Fibroblast of skin of abdomen (primary cell): ENCODE results near the gene CUTA. TPM values are rescaled to one million over a fixed set of nuclear protein-coding genes. Genes with fewer than 3 reads are reported as not detected.

Experiments
- DNase-seq: peaks from one replicate; pipeline ENCODE4 v3.0.0-alpha.2; 2013
- polyA plus RNA-seq, 2 experiments: library from polyadenylated mRNA; unstranded; fragments of 120-200 nt; gene quantifications; one replicate each; pipeline ENCODE4 v1.2.1, GENCODE V29; 2013; ENCODE audit not compliant: insufficient read length in 2 of 2

Gene CUTA
- polyA plus RNA-seq (2013, experiment 1 of 2; ENCODE audit: insufficient read length): 236 TPM
- 244 TPM for polyA plus RNA-seq (2013, experiment 2 of 2; ENCODE audit: insufficient read length)

GRCh38 chr6:33417903-33418689 is at the start of gene CUTA:
TSS of gene CUTA (minus strand) at chr6:33418107. CDS start at chr6:33418000, 107 bp downstream.
- peak; percentile 100 for DNase-seq

GRCh38 chr6:33467091-33467490 is 49.2 kb upstream of the CUTA start:
- DNase-seq: no peak

GRCh38 chr6:33466075-33466735 is 48.3 kb upstream of the CUTA start:
- DNase-seq: no peak

- no peak for DNase-seq
These were observed 41.3 kb upstream of the CUTA start for GRCh38 chr6:33459226-33459625.

- no peak for DNase-seq
These were observed 40.8 kb upstream of the CUTA start for GRCh38 chr6:33458676-33459075.

DNA sequence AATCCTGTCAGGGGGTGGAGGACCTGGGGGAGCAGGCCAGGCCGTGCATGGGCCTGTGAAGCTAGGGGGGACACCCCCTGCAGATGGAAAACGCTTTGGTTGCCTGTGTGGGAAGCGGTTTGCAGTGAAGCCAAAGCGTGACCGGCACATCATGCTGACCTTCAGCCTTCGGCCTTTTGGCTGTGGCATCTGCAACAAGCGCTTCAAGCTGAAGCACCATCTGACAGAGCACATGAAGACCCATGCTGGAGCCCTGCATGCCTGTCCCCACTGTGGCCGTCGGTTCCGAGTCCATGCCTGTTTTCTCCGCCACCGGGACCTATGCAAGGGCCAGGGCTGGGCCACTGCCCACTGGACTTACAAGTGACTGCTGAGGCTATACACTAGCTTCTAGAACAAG is 38.2 kb upstream of the CUTA start:
- DNase-seq: no peak

GRCh38 chr6:33455051-33455450 is 37.1 kb upstream of the CUTA start:
- DNase-seq: no peak

GRCh38 chr6:33454009-33454946 is 36.4 kb upstream of the CUTA start, which contains the start of gene ZBTB9:
TSS of gene ZBTB9 (plus strand) at chr6:33454576. CDS start at chr6:33455101, 525 bp downstream.
- peak; percentile 95 for DNase-seq

GRCh38 chr6:33453393-33454008 is 35.6 kb upstream of the CUTA start:
- no peak for DNase-seq

DNA sequence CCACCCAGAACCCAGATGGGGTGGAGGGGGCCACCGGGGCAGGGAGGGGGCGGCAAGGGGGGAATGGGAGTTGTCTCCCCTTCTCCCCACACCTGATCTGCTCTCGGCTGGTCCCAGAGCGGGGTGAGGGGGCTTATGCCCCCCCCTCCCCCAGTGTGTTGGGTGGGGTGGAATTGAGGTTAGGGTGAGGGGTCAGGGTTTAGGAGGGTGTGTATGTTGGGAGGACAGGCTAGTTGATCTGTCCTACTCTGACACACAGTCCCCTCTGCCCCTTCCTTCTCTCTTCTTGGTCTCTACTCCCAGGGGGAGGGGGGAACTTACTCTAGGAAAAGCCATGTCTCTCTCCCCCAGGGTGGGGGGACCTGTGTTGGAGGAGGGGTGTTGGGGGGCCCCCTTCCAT is 34.6 kb upstream of the CUTA start:
- DNase-seq: no peak

GRCh38 chr6:33451606-33452005 is 33.7 kb upstream of the CUTA start:
- no peak for DNase-seq

GRCh38 chr6:33450434-33450833 is 32.5 kb upstream of the CUTA start:
- DNase-seq: no peak

DNA sequence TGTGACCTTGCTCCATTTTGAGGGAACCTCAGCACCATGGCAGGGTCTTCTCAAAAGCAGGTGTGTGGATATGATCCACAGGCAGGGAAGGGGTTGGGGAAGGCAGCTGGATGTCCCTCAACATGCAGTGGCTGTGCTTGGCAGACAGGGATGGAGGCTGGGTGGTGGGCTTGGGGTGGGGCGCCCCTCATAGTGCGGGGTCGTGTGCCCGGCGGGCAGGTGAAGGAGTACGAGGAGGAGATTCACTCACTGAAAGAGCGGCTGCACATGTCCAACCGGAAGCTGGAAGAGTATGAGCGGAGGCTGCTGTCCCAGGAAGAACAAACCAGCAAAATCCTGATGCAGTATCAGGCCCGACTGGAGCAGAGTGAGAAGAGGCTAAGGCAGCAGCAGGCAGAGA is 28.4 kb upstream of the CUTA start:
- DNase-seq: no peak

DNA sequence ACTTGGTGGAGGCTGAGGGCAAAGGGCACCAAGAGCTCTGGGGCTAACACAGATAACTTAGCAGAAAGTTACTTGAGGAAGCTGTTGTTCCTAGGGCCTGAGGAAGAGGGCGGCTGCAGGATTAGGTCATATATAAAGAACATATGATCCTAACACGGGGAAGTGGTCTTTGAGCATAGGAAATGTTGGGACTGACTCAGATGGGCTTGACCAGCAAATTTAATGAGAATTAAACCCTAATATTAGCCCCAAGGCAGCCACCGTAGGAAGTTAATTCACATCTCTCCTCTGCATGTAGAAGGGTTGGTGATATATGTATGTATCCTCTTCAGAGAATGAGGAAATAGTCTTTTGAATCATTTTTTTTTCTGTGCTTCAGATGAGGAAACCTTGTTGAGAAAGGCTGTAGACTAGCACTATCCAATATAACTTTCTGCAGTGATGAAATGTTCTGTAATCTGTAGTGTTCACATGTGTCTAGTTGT is 27.3 kb upstream of the CUTA start:
- DNase-seq: no peak

DNA sequence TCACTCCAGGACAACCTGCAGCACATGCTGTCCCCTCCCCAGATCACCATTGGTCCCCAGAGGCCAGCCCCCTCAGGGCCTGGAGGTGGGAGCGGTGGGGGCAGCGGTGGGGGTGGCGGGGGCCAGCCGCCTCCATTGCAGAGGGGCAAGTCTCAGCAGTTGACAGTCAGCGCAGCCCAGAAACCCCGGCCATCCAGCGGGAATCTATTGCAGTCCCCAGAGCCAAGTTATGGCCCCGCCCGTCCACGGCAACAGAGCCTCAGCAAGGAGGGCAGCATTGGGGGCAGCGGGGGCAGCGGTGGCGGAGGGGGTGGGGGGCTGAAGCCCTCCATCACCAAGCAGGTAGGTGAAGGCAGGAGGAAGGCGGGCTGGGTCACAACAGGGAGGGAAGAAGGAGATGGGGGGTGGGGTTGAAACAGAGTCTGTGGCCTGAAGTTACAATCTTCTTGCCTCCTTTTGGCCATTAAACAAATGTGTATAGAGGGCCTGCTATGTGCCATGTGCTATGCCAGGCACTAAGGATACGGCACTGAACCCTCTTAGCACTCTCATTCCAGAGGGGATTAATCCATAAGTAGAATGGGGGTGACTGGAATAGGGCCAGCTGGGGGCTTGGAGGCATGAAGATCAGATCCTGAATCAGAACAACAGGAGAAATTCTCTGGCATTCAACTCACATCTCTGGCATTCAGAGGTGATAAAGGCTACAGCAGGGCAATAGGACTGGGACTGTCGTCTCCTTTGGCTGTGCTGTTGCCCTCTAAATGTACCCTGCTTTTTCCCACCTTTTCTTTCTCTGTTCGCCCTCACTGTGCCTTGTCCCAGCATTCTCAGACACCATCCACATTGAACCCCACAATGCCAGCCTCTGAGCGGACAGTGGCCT is 26.0 kb upstream of the CUTA start:
- DNase-seq: no peak

GRCh38 chr6:33443025-33443424 is 25.1 kb upstream of the CUTA start:
- no peak for DNase-seq

DNA sequence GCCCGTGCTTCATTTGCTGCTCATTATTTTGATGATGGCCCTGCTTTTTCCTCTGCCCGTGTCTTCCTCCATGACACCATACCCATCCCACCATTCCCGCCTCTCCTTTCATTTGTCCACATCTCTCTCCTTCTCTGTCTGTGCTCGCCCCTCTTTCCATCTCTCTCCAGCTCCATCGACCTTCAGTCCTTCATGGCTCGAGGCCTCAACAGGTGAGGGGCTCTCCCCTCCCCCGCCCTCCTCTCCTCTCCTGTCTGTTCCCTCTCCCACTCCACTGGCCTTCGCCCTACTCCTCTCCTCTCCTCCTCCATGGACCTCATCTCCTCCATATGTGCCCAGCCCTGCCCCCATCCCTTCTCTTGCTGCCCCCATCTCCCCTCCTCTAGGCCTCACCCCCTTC is 24.4 kb upstream of the CUTA start:
- no peak for DNase-seq

DNA sequence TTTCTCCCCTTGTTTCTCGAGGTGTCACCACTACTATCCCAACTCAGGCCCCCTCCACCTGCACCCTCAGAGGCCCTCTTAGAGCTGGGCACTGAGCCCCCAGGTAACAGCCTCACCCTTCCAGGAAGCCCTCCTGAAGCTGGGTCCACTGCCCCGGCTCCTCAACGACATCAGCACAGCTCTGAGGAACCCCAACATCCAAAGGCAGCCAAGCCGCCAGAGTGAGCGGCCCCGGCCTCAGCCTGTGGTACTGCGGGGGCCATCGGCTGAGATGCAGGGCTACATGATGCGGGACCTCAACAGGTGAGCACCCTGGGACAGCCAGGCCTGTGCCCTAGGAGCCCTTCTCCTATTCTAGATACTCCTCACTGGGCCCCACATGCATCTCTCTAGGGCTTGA is 23.6 kb upstream of the CUTA start:
- DNase-seq: no peak

- DNase-seq: no peak
These were observed 22.9 kb upstream of the CUTA start for GRCh38 chr6:33440649-33441309.

DNA sequence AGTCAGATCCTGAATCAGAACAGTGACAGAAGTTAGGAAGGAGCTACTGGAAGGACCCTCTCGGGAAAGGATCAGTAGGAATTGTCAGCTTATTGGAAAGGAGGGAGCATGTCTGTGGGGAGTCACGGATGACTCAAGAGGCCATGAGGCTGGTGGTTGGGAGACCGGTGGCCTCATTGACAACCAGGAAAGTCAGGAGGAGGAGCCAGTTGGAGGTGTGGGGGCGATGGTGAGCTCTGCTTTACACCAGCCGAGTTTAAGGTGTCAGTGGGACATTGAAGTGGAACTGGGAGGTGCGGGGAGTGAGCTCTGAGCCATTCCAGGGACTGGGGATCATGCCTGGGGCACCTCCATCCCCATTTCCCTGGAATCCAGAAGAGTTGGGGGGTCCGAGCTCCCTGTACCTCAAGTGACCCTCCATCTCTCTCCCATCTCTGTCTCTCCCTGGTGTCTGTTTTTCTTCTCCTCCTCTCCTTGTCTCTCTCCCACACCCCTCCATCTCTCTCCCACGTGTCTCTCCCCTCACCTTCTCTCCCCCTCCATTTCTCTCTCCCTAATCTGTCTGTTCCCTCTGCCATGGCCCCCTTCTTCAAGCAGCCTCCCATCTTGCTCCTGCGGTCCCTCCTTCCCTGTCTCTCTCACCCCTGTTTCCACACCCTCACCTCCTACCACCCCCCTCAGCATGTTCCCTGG is 22.2 kb upstream of the CUTA start:
- DNase-seq: no peak
